ENCODE results near the gene SCUBE2. TPM values are rescaled to one million over a fixed set of nuclear protein-coding genes. Genes with fewer than 3 reads are reported as not detected.

SCUBE2 gene
- total and polyA plus RNA-seq, 7 donors, result 1.2 to 4.3 (median 1.7) TPM

DNA sequence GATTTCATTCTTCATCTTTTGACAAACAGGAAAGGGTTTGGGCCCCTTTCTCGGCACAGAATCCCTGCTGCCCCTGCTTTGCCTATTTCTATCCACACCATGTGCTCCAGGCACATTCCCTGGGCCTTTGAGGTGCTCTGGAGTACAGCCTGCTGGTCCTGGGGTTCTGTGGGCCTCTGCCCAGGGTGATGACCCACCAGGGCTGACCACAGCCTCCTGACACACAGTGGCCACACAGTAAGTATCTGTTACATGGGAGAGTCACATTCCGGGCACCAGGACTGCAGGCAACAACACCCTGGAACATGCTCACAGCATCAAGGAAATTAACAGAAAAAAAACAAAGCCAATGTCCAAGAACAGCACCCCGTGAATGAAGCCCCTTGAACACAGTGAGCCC lies 39.1 kb downstream of the SCUBE2 start:
- Histone ChIP-seq H3K27me3 (ENCODE audit: insufficient read depth in 3 of 3, low read length in 2 of 3) (no peaks in the 10 kb centered on the region), H3K4me3 (no peak overlapping the region), H3K27ac (no peak overlapping the region), H3K9me3 (no peaks in the 10 kb centered on the region), H3K4me1 (no peaks in the 10 kb centered on the region), H3K36me3 (ENCODE audit: insufficient read depth in 1 of 2, low read depth in 1 of 2) (no peaks in the 10 kb centered on the region)
- intact Hi-C loops (cut with DNase I), result no loop called here
- 84 to 93% (median 86%) methylated on average over 3 of the region's 3 CpGs for WGBS, 3 donors
- DNase-seq (no peak), ATAC-seq (no peak)
- TF ChIP-seq, protein P1, sequence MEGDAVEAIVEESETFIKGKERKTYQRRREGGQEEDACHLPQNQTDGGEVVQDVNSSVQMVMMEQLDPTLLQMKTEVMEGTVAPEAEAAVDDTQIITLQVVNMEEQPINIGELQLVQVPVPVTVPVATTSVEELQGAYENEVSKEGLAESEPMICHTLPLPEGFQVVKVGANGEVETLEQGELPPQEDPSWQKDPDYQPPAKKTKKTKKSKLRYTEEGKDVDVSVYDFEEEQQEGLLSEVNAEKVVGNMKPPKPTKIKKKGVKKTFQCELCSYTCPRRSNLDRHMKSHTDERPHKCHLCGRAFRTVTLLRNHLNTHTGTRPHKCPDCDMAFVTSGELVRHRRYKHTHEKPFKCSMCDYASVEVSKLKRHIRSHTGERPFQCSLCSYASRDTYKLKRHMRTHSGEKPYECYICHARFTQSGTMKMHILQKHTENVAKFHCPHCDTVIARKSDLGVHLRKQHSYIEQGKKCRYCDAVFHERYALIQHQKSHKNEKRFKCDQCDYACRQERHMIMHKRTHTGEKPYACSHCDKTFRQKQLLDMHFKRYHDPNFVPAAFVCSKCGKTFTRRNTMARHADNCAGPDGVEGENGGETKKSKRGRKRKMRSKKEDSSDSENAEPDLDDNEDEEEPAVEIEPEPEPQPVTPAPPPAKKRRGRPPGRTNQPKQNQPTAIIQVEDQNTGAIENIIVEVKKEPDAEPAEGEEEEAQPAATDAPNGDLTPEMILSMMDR (IDR thresholded peaks at IDR 0.05), result no peak

- TF ChIP-seq, protein P1 (IDR thresholded peaks at IDR 0.05), result no peak
- intact Hi-C loops (cut with DNase I), result no loop called here
- H3K27ac ChIP-seq, result no peak overlapping the region
- H3K4me3 ChIP-seq, result no peak overlapping the region
- no peaks in the 10 kb centered on the region for H3K27me3 ChIP-seq (ENCODE audit: insufficient read depth in 3 of 3, low read length in 2 of 3)
- ATAC-seq (no peak), DNase-seq (no peak)
- no peaks in the 10 kb centered on the region for H3K9me3 ChIP-seq
- H3K4me1 ChIP-seq, result no peaks in the 10 kb centered on the region
- WGBS, 3 donors, result 92 to 95% (median 95%) methylated on average over 2 of the region's 2 CpGs
- H3K36me3 ChIP-seq (ENCODE audit: insufficient read depth in 1 of 2, low read depth in 1 of 2), result no peaks in the 10 kb centered on the region
Observed at GRCh38 chr11:9049959-9050358, 41.4 kb downstream of the SCUBE2 start.

DNA sequence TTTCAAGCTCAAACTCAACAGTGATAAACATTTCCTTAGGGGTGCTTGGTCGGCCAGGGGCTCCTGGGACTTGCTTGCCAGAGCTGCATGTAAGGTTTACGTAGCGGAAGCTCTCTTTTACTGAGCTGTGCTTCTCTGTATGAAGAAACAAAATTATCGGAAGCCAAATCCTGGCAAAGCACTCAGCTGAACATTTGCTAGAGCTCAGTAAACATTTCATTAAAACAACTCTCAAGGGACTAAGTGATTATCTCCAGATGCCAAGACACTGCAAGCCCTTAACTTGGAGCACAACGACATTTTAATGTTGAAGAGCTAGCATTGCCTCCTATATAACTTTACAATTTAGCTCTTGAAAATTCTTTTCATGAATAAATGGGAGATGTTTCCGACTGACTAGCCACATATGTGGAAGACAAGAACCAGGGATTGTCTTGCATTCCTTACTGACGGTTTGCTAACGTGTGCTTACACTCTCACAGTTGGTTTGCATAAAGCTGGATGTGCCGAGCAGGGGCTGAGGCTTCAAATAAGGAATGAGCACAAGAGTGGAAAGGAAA lies 43.4 kb downstream of the SCUBE2 start:
- H3K4me1 ChIP-seq, result no peaks in the 10 kb centered on the region
- no peaks in the 10 kb centered on the region for H3K9me3 ChIP-seq
- no peak overlapping the region for H3K4me3 ChIP-seq
- 41 to 52% (median 45%) methylated on average over 9 of the region's 9 CpGs for WGBS, 3 donors
- ATAC-seq (no peak), DNase-seq (no peak)
- intact Hi-C loops (cut with DNase I), result no loop called here
- TF ChIP-seq, protein P1 (IDR thresholded peaks at IDR 0.05), result no peak
- H3K36me3 ChIP-seq (ENCODE audit: insufficient read depth in 1 of 2, low read depth in 1 of 2), result no peaks in the 10 kb centered on the region
- H3K27ac ChIP-seq, result no peak overlapping the region
- no peaks in the 10 kb centered on the region for H3K27me3 ChIP-seq (ENCODE audit: insufficient read depth in 3 of 3, low read length in 2 of 3)

DNA sequence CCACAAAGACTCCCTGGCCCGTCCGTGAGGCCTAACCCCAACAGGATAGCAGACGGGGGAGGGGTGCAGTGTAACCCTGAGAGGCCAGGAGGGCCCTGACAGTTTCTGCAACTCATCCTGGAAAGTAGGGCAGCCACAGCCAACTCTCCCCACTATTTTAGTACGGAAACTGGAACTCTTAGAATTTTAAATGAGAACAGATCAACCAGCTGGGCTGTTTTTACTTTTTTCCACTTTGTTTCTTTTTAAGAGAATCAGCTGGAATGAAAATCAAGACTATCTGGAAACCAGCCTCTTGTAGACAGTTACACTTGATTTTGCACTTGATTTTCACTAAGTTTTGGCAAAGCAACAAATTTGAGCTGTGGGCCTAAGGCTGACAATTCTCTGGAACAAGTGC lies 44.9 kb downstream of the SCUBE2 start:
- peaks cover 0 to 2% (median 0%) of the 10 kb centered on the region in 3 donors for H3K27me3 ChIP-seq (ENCODE audit: insufficient read depth in 3 of 3, low read length in 2 of 3)
- no peak overlapping the region for H3K4me3 ChIP-seq
- H3K36me3 ChIP-seq (ENCODE audit: insufficient read depth in 1 of 2, low read depth in 1 of 2), result no peaks in the 10 kb centered on the region
- H3K4me1 ChIP-seq, result no peaks in the 10 kb centered on the region
- WGBS, 3 donors, result 76 to 81% (median 81%) methylated on average over 4 of the region's 4 CpGs
- TF ChIP-seq, protein P1 (IDR thresholded peaks at IDR 0.05), result no peak
- H3K9me3 ChIP-seq, result no peaks in the 10 kb centered on the region
- intact Hi-C loops (cut with DNase I), result no loop called here
- no peak overlapping the region for H3K27ac ChIP-seq
- ATAC-seq (no peak), DNase-seq (no peak)

DNA sequence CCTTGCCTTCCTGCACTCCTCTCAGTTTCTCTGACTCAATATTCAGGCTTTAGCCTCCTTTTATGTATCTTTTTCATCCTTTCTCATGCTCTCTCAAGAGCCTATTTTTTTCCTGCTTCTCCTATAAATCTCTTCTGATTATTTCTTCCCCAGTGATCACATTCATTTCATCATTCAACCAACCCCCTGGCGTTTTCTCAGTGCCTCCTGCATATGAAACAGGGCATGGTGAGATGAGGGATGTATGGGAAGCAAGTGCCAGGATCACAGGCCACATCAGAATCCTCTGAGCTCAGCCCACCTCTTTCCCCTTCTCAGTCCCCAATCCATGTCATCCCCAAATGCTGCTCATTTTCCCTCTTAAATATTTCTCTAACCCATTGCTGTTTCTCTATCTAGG lies 48.9 kb downstream of the SCUBE2 start:
- TF ChIP-seq, protein P1 (IDR thresholded peaks at IDR 0.05), result no peak
- Histone ChIP-seq H3K9me3 (no peaks in the 10 kb centered on the region), H3K4me1 (no peaks in the 10 kb centered on the region), H3K4me3 (no peak overlapping the region), H3K27ac (no peak overlapping the region), H3K36me3 (ENCODE audit: insufficient read depth in 1 of 2, low read depth in 1 of 2) (no peaks in the 10 kb centered on the region), H3K27me3 (ENCODE audit: insufficient read depth in 3 of 3, low read length in 2 of 3) (peaks cover 0 to 5% (median 0%) of the 10 kb centered on the region in 3 donors)
- intact Hi-C loops (cut with DNase I), result no loop called here
- ATAC-seq (no peak), DNase-seq (no peak)
- 45 to 78% (median 67%) methylated on average over 1 of the region's 1 CpG for WGBS, 3 donors
